ENCODE data around the gene NSUN2.

- TF ChIP-seq CTCF (IDR thresholded peaks at IDR 0.05; ENCODE audit: extremely low read depth in 1 of 2, insufficient read depth in 1 of 2, low read depth in 1 of 2, low read length in 2 of 2) = no peak
- no peak for TF ChIP-seq JUN (IDR thresholded peaks at IDR 0.05; ENCODE audit: borderline replicate concordance, insufficient read depth, insufficient read length, low read depth)
- no peak for TF ChIP-seq POLR2AphosphoS5 (IDR thresholded peaks at IDR 0.05; ENCODE audit: insufficient read depth, low read depth, low read length)
- TF ChIP-seq MAX (IDR thresholded peaks at IDR 0.05; ENCODE audit: insufficient read depth, insufficient read length) = no peak
- TF ChIP-seq POLR2A (IDR thresholded peaks at IDR 0.05; ENCODE audit: low read depth, low read length) = no peak
- TF ChIP-seq GATA2 (IDR thresholded peaks at IDR 0.05; ENCODE audit: insufficient read depth, insufficient read length, low read depth, low read length) = no peak
- TF ChIP-seq EZH2 (IDR thresholded peaks at IDR 0.05; ENCODE audit: borderline replicate concordance, low read depth, low read length, severe bottlenecking) = no peak
These were observed 40.2 kb downstream of the NSUN2 start for GRCh38 chr5:6592601-6593000.
